ENCODE measurements around the gene KIF26B.

GRCh38 chr1:245336149-245336983 is 181.6 kb downstream of the KIF26B start:
- no peak for TF ChIP-seq CTCF (IDR thresholded peaks at IDR 0.05)
- TF ChIP-seq POLR2A (IDR thresholded peaks at IDR 0.05), result no peak

Measured in tibial nerve (tissue), 3 donors.